ENCODE data around the gene ERCC1.

The ERCC1 gene

DNA sequence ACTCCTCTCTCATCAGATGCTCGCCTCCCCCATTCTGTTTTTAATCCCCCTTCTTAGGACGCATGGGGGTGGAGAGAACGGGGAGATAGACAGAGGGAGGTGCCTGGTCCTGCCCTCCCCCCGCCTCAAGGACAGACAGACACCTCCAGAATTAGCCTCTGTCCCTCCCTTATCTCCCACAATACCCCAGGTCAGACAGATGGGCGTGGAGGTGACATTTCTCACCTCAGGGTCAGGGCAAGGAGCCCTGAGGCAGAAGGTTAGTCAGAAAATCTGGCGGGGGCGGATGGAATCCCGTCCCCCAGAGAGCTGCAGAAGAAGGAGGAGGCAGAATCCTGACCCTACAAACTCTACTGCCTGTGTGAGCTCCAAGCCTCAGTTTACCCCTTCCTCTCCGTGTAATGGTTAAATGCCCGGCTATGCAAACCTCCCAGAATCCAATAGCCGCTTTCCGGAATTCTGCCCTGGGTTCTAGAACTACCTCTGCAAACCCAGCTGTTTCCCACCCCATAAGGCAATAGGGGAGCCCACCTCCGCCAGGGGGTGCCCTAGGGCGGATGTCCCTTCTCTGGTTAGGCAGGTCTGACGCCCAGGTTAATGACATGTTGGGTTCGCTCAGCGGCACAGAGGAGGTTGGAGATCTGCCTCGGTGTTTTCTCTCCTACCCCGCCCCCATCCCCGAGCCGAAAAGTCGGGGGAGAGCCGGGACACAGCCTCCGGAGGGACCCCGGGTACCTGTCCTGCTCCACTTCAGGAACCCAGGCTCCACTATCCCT lies 19.7 kb downstream of the ERCC1 start:
- no peak for ATAC-seq

DNA sequence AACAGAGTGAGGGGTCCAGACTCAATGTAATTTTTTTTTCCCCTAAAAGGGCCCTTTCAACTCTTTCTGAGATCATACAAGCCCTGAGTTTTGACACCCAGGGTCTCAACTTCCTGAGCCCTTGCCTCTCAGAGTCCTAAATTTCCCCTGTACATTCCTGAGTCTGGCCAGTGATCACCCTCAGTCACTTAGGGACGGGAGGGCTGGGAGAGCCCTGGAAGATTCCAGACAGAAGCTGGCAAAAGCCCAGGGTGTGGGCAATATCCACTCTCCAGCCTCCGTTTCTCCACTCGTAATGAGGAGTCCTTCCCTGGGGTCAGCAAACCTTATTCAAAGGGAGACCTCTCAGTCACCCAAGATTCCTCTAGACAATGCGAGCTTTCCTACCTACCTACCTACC lies 20.4 kb downstream of the ERCC1 start:
- ATAC-seq: no peak

DNA sequence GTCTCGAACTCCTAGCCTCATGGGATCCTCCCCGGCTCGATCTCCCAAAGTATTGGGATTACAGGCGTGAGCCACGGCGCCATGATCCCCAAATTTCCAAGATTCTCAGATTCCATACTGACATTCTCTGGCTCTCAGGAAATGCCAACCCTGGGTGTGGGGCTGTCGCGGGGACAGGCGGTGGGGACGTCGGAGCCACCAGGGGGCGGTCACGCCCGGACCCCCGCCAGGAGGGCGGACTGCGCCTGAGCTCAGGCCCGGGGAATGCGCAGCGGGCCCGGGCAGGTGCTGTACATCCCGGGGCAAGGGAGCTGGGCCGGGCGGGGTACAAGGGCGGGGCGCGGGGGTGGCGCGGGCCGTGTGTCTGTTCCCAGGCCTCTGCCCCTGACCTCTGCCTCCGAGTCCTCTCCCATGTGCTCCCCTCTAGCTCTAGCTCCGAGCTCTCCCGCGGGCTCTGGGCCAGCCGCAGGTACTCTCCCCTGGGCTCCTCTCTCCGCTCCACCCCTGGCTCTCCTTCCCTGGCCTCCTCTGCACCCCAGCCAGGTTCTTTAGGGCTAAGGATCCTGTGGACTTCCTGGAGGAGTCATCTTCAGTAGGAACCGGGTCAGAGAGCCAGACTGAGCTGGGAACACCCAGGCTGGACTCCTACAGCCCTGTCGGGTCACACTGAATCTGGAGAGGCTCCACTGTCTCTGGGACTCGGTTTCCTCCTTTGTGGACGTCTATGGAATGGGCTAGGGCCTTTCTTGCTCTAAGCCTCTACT lies 21.2 kb downstream of the ERCC1 start:
- ATAC-seq: no peak

DNA sequence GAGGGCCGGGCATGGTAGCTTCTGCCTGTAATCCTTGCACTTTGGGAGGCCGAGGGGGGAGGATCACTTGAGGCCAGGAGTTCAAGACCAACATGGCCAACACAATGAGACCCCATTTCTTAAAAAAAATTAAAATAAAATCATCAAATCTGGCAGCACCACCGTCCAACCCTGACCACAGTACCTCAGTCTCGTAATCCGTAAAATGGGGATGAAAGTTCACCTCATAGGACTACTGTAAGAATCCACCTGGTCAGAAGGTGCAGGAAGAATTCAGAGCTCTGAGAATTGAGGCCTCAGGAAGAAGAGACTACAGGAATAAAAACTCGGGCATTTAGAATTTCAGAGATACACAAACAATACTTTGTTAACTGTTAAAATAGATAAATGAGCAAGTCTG lies 21.9 kb downstream of the ERCC1 start:
- no peak for ATAC-seq

DNA sequence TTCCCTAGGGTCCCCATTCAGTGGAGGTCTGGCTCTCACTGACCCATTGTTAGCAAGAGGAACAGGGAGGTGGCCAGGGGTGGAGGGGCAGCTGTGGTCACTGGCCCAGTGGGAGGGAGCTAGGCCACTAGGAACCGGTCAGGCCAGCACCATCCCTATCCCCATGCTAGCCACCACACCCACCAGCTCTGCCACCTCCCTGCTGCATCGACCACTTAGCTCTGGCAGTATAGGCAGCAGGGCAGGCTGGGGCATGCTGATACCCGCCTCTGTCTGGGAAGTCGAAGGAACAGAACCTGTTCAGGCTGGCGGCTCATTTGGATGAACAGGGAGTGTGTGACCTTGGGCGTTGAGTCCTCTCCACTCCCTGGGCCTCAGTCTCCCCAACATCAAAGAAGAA lies 23.5 kb downstream of the ERCC1 start:
- no peak for ATAC-seq

DNA sequence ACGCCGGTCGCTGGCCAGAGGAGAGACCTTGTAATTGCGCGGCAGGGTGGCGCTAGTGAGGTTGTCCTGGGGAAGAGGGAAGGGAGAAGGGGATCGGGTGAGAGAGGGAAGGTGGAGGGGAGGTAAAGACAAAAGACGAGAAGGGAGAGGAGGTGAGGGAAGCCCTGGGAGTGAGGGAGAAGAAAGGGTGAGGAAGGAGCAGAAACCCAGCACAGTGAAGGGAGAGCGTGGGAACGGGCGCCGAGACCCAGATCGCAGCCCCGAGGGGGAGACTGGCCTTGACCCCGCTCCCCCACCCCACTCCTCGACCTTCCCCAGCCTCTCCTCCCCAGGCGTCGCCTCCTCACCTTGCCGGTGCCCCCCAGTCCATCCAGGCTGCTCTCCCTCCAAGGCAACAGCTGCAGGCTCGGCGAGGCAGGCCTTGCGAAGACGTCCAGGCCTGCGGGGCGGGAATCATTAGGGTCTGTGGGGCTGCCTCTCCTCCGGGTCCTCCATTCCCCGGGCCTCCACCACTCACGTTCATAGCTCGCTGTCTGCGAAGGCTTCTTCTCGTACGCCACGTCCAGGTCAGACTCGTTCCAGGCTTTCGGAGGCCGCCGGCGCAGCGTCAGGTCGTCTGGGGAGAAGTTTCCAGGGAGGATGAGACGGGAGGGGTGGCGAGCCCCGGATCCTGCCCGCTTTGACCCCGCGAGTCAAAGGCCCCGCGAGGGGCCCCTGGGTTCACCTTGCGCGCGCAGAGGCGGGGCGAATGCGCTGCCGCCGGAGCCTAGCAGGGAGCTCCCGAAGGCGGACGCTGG lies 27.7 kb downstream of the ERCC1 start:
- peak in 1 of 2 donors; percentile 24 for ATAC-seq

DNA sequence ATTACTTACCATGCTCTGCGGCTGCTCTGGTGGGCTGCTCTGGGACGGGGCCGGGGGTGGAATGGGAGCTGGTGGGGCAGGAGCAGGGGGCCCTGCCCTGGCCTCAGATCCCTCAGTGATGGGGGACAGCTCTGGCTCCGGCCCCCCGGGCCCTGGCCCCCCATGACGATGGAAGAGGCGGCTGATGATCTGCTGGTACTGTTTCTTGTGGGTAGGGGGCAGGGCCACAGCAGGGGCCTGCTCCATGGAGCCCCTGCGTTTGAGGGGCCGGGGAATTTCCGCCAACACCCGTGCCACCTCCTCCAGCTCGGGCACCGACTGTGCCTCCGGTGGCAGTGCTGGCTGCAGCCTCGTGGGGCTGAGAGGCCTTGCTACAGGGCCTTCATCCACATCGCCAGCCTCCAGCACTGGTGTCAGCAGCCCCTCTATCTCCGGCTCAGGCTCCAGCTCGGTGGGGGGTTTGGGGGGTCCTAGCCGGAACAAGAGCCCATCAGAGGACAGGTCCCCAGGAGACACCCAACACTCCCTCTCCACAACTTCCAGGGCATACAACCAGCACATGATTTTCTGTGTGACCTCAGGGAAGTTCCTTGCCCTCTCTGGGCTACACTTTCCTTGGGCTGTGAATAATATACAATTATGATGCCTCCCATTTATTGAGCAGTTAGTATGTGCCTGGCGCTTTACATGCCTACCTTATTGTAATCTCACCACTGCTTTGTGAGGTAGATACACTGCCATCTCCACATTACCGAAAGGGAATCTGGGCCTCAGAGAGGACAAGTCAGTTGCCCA lies 31.6 kb downstream of the ERCC1 start:
- ATAC-seq: no peak

DNA sequence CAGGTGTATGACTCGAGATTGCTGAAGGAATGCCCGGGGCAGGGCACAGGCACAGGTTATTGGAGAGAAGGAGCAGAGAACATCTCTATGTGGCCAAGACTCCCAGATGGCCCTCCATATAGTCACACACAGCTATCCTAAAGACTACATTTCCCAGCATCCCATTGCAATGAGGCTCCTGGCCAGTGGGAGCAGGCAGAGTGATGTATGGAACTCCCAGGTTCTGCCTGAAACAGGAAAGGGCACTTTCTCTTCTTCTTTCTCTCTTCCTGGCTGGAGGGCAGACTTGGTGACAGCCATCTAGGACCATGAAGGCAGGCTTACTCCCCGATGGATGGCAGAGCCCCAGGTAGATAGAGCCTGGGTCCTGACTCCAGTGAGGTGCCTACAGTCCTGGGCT lies 32.4 kb downstream of the ERCC1 start:
- no peak for ATAC-seq

DNA sequence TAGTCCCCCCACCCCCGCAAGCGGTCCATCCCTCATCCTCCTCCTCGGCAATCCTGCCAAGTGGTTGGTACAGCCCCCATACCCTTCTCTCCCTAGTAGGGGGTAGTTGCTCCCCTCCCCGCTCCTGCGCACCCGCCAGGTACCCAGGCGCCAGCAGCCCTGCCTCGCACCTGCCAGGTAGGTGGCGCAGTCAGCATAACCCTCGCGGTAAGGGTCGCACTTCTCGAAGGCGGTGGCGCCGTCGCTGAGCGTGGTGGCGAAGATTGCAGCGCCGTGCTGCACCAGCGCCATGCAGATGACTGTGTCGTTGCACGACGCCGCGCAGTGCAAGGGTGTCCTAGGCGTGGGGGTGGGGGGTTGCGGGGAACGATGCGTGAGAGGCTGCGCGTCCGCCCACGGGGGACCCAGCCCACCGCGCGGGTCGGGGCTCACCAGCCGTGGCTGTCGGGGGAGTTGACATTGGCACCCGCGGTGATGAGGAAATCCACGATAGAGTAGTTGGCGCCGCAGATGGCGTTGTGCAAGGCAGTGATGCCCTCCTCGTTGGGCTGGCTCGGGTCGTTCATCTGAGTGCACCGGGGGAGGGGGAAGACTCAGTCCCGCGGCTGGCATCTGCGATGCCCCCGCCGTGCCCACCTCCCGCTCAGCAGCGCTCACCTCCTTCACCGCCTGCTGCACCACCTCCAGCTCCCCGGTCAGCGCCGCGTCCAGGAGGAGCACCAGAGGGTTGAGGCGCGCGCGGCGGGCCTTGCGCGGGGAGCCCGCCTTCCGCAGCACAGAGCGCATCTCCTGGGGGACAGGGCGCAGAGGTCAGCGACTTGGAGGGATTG lies 38.1 kb downstream of the ERCC1 start:
- ATAC-seq: peak in 1 of 2 donors; percentile 25

DNA sequence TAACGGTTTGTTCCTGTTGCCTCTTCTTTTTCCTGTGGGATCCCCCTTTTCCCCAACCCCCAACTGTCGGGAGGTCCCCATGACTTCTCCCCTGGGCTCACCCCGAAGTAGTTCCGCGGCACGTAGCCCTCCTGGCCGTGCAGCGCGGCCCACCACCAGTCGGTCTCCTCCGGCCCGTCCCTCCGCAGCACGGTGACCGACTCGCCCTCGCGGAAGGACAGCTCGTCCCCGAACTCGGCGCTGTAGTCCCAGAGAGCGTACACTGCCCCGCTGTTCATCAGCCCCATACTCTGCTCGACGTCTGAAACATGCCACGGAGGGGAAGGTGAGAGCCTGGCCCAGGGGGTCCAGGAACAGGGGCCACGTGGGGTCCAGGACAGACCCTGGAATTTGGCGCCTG lies 41.3 kb downstream of the ERCC1 start:
- no peak for ATAC-seq

DNA sequence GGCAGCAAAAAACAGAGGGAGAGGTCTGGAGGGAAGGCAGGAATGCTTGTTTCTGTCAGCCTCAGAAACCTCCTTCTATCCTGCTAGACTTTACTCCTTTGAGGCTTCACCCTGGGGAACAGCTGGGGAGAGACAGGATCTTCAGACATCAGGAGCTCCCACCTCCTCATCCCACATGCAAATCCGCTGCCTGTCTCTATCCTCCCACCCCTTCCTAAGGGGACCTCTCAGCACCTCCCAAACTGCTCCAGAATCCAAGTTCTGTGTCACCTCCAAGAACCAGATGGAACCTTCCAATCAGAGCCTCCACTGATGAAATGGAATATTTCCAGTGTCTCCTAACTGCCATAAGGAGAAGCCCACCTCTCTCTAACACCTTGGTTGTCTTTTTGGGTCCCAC lies 43.6 kb downstream of the ERCC1 start:
- ATAC-seq: no peak

DNA sequence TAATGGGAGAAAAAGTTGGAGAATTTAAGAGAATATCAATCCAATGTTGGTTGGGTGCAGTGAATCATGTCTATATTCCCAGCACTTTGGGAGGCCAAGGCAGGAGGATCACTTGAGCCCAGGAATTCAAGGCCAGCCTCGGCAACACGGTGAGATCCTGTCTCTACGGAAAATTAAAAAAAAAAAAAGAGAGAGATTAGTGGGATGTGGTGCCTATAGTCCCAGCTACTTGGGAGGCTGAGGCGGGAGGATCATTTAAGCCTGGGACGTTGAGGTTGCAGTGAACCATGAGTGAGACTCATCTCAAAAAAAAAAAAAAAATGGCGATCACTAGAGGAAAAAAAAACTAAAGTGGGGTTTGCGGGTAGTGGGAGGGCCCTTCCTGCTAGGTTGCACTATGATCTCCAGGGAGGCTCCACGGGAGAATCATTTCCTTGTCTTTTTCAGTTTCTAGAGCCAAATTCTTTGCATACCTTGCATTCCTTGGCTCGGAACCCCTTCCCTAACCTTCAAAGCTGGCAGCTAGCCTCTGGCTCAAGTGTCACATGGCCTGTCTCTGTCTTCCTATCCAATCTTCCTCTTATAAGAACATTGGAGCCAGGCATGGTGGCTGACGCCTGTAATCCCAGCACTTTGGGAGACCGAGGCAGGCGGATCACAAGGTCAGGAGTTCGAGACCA lies 47.5 kb downstream of the ERCC1 start:
- ATAC-seq: no peak

DNA sequence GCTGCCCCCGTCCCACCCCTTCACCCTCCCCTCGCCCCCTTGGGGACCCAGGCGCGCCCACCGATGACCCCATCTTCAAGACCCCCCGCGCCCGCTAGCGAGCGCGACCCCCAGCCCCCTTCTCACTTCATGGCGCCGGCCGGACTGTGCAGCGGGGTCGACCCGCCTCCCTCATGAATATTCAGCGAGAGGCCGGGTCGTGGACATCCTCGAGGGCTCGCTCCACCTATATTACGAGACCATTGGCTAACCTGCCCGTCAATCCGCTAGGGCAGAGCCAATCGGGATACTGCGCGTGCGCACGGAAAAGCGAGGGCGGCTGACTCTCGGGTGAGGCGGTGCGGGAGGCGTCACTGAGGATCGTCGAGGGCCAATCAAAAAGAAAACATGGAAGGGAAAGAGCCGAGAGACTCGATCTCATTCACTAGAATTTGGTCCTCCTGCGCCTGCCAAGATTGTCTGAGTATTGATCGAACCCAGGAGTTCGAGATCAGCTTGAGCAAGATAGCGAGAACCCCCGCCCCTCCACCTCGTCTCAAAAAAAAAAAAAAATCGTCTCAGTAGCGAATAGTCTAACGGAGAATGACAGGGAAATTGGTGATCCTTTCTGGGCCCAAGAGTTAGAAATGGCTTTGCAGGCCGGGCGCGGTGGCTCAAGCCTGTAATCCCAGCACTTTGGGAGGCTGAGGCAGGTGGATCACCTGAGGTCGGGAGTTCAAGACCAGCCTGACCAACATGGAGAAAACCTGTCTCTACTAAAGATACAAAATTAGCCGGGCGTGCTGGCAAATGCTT lies 53.1 kb downstream of the ERCC1 start, which contains the start of gene ERCC2:
ERCC2 (minus strand) TSS at position 164 of the 795 bp plus-strand sequence; CDS start at position 131, 33 bp downstream.
- peak; percentile 99 for ATAC-seq

DNA sequence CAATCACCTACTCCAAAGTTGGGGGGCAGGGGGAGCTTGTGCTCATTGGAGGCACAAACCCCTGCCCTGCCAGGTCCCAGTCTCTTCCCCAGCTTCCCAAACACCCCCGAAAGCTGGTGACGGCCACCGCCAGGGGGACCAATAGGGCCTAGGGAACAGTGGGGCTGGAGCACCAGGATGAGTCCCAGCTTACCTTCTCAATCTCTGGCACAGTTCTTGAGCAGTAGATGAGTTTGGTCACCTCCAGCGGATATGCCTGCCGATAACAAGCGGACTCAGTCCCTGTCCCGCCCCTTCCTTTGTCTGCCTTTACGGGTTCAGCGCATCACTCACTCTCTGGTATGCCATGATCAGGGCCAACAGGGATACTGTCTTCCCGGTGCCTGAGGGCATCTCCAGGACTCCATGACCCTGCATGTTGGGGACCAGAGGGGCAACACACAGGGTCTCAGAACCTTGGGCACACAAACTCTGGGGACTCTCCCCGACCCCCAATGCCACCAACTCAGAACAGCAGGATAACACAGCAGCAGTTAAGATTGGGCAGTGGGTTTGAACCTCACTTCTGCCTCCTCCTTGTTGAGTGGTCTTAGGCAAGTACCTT lies 54.9 kb downstream of the ERCC1 start:
- ATAC-seq: no peak

DNA sequence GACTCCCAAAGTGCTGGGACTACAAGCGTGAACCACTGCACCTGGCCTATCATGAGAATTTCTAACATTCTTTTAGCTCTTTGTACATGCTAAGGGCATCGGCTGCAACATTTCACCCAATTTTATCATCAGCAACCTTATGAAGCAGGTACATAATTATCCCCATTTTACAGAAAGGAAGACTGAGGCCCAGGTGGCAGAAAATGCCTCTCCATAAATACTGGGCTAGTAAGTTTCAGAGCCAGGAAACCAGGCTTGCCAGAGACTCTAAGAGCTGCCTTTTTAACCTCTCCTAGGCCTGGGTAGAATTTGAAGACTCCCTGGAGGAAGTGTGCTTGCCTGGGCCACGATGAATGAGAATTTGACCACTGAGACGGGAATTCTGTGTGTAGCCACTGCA lies 55.6 kb downstream of the ERCC1 start:
- ATAC-seq: no peak

DNA sequence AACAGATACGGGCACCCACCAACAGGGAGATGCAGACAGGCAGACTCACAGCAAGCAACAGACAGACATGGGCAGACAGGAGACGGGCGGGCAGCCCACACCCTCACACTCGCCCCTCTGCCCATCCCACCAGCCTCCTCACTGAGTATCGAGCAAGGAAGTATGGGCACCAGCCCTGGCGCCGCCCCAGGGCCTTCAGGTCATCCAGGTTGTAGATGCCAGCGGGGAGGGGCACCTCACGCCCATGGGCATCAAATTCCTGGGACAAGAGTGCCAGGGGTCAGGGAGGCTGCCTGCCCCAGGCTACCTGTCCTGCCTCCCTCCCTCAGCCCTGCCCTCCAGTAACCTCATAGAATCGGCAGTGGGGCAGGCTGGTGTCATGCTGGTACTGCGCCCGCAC lies 59.0 kb downstream of the ERCC1 start:
- ATAC-seq: no peak

DNA sequence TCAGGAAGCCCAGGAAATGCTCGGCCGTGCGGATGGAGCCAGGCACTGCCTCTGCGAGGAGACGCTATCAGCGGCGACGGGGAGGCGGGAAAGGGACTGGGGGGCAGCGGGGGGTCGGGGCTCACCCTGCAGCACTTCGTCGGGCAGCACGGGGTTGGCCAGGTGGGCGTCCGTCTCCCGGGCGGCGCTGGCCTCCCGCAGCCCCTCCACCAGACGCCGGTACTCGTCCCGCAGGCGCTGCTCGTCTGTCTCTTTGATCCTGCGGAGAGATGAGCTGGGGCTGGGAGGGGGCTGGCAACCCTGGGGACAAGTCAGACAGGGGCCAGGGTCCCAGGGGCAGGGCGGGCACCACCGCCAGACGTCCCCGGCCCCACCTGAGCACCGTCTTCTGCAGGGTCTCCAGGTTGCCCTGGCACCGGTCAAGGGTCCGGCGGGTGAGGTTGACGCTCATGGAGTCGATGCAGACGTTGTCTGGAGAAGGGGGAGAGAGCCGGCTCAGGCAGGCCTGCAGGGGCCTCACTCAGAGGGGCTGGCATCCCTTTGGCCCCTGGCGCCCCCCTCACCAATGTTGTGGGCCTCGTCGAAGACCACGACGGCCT lies 59.8 kb downstream of the ERCC1 start:
- ATAC-seq: no peak

DNA sequence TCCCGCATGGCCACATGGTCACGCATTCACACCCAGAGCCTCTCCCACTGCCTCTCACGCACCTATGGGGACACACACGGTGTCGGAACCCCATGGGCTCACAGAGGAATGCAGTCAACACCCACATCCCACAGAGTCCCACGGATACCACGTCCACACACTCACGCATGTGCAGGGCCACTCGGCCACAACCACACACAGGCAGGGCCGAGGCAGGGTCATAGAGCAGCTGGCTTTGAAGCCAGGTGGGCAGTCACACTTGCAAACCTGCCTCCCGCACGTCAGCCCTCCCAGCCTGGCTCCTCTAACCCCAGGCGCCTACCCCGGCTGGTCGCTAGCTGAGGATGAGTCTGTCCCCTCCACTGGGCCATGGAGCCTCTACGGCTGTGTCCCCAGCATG lies 61.4 kb downstream of the ERCC1 start:
- no peak for ATAC-seq

DNA sequence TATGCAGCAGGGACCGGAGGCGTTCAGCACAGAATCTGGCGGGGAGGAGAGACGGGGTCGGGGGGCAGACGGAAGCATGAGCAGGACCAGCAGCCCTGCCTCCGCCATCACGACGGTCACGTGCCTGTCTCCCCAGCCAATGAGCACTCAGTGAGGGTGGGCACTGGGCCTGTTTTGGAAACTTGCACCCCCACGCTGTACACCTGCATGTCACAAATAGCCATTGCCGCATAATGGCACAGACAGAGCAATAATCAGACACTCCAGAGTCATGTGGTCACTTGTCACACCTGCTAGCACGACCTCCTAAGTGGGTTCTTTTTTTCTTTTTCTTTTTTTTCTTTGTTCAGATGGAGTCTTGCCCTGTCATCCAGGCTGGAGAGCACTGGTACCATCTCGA lies 62.1 kb downstream of the ERCC1 start:
- no peak for ATAC-seq
